Fibroblast of peridontal ligament (primary cell): ENCODE results near the gene ZBTB46.
"Not testable (repeated sequence)": the region's sequence is repeated elsewhere in the genome, so short reads cannot be mapped to it uniquely, and the experiment has no call there.

Source experiments
- DNase-seq: peaks from one replicate; pipeline ENCODE4 v3.0.0-alpha.2; 2010; ENCODE audit errors: extremely low read depth

The ZBTB46 gene

DNA sequence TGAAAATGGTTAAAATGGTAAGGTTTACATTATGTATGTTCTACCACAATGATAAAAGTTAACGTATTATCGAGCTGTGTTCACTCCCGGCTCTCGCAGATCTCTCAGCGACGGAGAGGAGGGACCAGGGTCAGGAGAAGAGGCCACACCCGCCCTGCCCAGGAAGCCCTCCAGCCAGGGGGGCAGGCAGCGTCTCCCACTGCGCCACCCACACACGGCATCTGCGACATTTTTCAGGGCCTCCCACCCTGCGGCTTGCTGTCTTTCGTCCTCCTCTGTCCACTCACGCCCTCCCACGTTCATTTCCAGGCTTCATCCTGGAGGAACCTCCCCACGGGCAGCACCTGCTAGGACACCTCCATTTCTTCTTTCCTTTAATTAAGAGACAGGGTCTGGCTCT, 43.3 kb downstream of the ZBTB46 start:
- DNase-seq: no peak

DNA sequence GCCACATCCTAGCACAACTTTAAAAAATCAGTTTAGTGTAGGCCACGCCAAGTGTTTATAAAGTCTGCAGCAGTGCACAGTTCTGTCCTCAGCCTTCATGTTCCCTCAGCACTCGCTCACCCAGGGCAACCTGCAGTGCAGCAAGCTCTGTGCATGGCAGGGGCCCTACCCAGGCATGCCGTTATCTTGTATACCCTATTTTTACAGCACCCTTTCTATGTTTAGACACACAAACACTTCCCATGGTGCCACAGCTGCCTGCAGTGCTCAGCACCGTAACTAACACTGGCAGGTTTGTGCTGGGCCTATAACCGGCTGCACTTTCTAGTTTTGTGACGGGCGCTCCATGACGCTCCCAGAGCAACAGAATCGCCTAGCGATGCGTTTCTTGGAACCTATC, 43.8 kb downstream of the ZBTB46 start:
- no peak for DNase-seq

DNA sequence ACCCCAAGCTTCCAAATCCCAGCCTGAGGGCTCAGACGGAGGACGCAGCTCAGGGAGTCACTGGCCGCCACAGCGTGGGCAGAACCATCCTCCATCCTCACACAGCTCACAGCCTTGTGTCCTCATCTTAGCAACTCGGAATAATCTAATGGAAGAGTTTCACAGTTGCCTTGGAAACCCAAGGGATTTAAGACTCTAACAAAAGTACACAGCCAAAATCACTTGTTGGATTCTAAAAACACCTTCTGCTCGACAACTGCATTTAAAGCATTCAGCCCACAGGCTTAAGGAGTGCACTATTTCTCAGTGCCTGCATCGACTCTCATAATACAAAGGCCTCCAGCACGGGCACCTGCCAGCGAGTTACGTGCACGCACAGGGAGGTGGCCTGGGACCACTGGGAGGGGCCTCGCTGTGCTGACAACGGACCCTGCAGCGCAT, 45.4 kb downstream of the ZBTB46 start:
- no peak for DNase-seq

DNA sequence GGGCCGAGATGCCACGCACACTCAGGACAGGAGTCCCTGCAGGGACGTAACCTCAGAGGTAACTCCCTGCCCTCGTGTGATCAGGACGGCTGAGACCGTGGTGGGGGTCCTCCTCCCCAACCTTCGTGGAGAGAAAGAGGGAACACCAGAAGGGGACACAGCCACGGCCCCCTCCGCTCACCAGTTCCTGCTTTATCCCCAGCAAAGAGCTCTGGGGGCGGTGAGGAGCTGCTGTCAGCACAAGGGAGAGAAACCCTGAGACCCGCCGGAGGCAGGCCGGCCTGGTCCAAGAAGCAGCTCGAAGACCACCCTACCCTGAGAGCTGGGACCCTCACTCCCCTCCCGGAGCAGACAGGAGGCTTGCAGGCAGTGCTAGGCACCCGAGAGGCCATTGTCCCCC, 47.1 kb downstream of the ZBTB46 start:
- no peak for DNase-seq

DNA sequence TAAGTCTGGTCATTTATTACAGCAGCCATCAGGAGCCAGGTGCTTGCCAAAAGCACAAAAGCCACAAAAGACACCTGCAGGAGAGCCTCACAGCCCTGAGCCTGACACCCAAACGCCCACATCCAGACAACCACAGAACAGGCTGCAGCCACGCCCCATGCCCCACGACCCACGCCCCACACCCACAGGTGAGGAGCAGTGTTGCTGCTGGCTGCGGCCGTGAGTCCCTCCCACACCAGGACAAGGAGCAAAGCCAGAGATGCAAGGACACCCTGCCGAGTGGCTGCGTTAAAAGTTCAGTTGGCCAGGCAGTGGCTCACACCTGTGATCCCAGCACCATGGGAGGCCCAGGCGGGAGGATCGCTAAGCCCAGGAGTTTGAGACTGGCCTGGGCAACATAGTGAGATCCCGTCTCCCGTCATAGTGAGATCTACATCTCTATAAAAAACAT, 48.5 kb downstream of the ZBTB46 start:
- DNase-seq: no peak

DNA sequence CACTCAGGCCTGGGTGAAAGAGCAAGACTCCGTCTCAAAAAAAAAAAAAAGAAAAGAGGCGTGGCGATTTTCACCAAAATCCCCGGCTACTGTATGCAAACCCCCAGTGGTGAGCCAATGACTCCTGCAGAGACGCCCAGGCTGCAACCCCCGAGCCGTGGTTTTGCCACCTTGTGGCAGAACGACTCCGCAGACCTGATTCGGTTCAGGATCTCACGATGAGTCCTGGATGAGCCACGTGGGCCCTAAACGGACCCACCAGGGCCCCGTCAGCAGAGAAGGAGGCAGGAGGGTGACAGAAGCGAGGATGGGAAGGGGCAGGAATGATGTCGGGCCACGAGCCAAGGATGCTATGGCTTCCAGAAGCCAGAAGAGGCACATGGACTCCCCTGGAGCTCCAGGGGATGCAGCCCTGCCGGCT, 49.0 kb downstream of the ZBTB46 start:
- no peak for DNase-seq

DNA sequence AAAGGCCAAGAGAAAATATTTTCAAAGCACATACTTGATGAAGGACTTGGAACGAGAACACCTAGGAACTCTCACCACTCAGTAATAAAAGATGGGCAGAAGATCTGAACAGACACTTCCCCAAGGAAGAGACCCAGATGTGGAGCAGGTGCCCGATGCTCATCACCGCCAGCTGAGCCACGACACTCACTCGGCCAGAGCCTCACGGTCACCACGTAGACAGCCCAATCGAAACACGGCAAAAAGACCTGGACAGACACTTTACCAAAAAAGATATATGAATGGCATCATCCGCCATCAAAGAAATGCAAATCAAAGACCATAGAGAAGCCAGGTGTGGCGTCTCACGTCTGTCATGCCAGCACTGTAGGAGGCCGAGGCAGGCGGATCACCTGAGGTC, 49.9 kb downstream of the ZBTB46 start:
- no peak for DNase-seq

DNA sequence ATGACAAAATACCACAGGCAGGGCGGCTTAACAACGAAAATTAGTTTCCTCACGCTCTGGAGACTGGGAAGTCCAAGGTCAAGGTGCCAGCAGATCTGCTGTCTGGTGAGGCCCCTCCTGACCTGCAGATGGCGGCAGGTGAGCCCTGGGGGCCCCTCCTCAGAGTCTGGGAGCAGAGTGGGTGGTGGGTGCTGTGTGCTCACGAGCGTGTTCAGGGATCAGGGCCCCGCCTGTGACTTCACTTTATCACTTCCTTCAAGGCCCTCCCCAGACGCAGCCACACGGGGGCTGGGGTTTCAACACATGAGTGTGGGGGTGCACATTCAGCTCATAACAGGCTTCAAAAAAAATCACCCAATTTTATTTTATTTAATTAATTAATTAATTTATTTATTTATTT, 52.2 kb downstream of the ZBTB46 start:
- DNase-seq: no peak

DNA sequence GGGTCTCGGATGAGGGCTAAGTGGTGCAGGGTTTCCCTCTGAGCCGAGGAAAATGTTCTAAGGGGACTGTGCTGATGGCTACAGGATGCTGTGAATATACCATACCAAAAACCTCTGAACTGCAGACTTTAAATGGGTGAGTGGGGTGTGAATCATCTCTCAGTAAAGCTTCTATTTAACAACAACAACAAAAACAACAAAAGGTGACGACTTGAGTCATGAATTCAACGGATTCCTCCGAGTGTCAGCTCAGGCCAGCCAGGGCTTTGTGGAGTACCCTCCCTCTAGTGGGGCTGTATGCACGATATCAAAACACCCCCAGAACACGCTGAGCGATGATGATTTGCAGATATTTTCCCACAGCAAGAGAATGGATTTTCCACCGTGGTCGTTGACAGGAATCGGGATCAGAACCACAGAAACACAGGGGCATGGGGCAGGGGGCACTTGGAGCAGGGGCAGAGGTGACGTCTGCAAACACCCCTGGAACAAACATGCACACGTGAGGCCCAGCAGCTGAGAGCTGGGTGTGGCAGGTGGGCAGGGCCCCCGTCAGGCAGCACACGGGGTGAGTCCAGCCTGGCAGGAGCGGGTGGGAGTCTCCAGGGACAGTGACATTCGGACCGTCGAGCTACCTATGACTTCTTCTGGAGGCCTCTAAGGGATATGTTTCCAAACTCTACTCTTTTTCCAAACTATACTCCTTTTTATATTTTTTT, 52.9 kb downstream of the ZBTB46 start:
- DNase-seq: no peak

DNA sequence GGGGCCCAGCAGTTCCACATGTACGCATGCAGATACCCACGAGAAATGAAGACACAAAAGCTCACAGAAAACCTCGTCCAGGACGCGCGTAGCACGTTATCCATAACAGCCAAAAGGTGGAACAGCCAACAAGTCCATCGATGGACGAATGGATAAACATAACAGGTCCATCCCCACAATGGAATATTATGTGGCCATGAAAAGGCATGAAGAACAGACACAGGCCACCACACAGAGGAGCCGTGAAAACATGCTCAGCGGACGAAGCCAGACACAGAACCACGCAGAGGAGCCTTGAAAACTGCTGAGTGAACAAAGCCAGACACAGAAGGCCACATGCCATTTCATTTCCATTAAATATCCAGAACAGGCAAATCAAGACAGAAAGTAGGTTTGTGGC, 53.5 kb downstream of the ZBTB46 start:
- DNase-seq: no peak

DNA sequence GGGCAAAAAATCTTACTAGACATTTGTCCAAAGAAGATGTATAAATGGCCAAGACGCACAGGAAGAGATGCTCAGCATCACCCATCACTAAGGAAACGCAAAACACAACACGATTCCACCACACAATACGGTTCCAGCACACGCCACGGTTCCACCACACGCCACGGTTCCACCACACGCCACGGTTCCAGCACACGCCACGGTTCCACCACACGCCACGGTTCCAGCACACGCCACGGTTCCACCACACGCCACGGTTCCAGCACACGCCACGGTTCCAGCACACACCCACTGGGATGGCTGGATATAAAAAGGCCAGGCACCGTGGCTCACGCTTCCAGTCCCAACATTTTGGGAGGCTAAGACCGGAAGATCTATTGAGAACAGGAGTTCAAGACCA, 54.2 kb downstream of the ZBTB46 start:
- DNase-seq: not testable (repeated sequence)

DNA sequence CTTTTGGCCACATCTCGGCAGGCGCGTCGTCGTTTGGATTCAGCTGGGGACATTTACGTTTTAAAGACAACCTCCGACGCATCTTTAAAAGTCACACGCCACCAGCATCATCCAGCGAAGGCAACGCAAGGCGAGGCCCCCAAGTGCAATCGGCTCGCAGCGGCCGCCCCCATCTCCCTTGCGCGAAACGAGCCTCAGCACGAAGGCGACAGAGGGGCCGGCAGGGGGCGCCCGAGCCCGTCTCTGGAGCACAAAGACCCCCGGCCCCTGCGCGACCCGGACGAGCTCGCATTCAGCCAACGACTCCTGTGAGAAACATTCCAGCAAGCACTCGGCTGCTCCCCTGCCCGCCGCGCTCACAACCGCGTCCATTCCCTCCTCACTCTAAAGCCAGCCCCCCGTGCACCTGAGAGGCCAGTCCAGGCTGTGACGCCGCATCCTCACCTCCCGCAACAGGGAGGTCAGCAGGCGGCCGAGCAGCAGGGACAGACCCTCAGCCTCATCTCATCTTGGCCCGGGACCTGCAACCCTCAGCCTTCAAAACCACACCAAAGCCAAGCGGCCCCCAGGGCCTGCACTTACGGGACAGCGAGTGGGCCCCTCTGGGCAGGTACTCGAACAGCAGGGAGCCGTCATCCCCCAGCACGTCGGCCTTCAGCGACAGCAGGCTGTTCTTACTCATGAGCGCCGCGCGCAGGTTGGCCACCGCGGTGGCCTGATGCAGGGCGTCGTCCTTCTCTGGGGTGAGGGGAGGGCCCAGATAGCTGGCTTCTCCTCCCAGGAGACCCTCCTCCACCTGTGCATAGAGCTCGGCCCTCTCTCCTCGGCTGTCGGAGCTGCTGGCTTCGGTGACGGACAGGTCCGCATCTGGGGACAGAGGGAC, 55.7 kb downstream of the ZBTB46 start:
- DNase-seq: peak; percentile 5

DNA sequence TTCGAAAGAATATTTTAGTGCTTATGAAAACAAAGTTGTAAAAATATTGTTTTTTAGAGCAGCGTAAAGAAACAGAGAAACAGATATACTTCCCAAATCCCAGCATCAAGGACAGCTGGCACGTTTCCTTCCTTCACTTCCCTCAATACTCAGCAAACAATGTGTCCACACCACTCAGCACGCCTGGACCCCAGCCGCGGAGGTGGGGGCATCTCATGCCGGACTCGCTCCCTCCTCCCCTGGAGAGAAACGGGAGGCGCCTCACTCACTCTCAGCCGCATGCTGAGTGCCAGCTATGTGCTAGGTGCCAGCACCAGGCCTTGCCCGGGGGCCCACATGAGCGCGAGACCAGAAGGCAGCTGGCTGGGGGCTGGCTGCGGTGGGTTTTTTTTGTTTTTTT, 56.8 kb downstream of the ZBTB46 start:
- no peak for DNase-seq

DNA sequence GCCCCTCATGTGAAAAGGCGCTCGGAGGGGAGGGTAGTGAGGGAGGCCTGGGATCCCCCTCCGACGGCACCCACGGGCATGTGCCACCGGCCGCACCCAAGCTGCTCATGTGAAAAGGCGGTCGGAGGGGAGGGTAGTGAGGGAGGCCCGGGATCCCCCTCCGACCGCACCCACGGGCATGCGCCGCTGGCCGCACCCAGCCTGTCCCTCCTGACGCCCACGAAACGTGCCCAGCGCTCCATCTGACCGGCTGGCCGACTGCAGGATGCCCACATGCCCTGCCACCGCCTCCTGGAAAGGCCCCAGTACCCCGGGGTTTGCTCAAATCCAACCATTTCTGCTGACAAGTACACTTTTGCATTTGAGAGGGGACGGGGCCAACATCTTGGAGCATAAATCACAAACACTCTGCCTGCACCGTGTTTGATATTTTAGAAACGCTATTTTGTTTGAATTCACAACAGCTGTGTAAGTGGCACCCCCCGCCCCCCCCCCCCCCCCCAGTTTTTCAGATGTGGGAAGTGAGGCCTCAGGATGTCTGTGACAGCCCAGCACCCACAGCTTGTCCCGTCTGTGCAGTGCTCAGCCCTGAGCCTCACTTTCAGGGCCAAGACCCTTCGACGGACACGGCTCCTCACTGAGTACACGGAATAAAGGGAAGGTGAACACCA, 57.4 kb downstream of the ZBTB46 start:
- no peak for DNase-seq

DNA sequence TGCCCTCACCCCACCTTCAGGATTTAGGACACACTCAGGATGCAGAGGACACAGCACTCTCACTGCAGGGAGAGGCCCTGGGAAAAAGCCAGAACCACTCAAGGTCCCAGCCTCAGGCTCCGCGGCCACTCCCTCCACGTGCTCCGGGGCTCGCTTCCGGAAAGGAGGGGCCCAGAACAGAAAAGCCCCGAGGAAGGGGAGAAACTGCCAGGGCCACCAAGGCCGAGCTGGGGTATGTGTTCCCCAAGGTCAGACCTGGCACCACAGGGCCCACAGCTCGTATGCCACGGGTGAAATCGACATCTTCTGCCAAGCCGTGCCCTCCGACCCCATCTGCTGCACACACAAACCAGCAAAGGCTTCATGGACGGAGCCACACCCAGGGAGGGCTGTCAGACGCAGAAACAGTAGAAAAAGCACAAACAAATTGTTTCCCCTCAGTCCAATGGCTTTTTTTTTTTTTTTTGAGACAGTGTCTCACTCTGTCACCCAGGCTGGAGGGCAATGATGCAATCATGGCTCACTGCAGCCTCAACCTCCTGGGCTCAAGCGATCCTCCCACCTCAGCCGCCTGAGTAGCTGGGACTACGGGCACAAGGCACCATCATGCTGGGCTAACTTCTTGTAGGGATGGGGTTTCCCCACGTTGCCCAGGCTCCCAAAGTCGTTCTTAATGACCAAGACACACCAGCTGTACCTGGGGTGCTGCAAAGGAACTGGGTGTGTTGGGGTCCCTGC, 58.1 kb downstream of the ZBTB46 start:
- no peak for DNase-seq

DNA sequence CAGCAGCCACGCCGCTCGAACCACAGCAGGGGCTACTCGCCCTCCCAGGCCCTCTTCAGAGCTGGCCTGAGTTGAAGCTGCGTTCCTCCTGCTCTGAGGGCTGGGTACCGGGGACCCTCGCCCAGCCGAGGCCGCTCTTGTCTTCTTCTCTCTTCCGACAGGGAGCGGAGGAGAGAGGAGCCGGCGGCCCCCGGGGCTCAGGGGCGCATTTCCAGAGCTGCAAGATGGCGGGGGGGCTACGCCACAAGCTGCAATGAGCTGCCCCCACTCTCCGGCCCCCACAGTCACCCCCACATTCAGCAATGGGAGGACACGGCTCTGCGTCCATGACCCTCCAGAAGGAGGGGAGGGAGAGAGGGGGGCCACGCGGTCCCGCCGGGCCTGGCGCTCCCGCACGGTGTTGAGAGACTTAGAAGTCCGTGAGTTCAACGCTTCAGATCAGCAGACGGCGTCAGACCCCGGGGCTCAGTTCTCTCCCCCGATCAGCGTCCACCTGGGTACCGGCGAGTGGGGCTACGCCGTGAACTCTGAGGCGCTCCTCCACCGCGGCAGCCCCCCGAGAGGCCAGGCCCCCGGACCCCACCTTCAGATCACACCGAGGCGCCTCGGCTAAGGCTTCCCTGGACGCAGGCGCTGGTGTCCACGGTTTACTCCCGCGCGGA, 59.9 kb downstream of the ZBTB46 start:
- DNase-seq: no peak

DNA sequence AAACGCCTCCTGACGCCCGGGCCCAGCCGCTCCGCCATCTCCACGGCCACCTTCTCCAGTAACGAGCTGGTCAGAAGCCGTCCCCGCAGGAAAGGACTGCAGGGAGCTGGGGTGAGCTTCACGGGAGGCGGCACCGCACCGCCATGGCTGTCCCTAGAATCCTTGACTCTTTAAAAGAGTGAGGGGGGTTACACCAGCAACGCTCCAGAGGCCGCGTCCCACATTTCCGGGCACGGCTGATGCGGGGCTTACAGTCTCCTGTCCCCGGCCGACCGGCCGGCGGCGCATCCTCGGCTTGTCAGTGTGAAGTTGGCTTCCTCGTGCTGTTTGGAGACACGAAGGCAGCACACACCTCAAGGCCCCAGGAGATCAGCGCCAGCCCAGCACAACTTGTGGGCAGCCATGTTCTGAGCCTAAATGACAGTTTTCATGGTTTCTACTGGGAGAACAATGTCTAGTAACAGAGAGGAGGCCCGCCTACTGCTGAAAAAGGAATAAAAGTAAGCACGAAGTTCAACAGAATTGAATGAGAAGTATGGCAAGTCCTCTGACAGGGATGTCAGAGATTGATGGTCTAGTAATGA, 61.1 kb downstream of the ZBTB46 start:
- no peak for DNase-seq

DNA sequence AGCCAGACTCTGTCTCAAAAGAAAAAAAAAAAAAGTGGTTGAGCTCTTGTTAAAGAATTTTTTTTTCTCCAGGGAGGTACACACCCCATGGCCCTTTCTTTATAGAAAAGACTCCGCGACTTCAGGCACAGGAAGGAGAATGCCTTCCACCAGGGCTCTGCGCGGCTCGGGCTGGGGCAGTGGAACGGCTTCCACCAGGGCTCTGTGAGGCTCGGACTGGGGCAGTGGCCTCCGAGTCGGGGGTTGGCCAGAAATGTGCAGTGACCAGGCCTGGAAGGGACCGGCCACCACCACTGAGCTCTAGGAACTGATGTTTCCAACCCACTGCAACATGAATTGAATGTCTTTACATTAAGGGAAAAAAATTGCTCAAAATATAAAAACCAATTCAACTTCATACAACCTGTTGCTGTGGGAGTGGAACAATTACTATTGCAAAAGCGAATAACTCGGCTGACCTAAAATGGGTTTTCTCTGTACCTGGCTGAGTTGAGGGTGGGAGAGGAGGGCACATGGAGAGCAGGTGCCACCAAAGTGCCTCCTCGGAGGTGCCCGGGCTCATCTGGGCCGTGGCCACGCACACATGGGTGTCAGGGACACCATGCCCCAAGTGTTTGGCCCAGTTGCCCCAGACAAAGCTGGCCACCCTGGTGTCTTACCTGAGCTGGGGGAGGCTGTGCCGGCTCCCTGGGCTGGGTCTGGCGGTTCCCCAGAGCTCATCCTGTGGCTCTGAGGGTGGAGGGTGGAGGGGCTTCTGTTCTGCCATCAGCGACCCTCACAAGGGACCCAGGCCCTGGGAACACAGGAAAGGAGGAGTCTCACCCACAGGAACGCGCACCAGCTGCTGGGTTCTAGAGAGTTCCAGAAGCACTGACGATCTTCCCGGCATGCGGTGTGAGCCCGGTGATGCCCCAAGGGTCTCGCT, 62.2 kb downstream of the ZBTB46 start:
- DNase-seq: no peak

DNA sequence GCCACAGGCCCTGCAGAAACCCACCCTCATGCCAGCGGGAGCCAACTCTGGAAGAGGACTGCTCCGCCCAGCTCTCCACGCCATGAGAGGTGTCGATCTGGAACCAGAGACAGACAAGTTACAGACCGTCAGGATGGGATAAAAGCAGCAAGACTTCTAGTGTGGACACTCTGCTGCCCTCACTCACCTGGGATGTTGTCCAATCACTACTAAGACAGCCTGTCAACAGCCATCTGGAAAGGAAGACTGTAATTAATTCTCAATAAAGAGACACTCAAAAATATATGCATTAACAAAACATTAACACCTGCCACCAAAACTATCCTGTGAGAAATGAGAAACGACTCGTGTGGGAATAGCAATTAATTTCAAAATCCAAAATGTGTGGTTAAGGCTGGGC, 63.2 kb downstream of the ZBTB46 start:
- DNase-seq: no peak

DNA sequence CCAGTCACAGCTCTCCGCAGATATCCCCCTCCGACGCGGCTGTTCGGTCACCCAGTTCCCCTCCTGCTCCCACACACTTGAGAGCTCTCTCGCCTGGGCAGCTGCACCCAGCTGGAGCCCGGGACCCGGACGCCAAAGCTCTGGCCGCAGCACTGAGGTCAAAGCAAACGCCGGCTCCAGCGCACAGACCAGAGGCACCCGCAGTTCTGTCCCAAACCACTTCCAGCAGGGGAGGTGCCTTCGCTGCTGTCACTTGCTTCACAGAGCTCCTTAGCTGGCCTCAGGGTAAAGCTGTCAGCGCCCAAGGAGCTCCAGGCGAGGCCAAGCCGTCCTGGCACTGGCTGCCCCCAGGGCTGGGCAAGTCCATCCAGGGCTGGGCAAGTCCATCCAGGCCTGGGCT, 63.6 kb downstream of the ZBTB46 start:
- DNase-seq: no peak
